ENCODE measurements around the gene OPRM1.

- TF ChIP-seq CTCF (IDR thresholded peaks at IDR 0.05) (no peak), POLR2A (IDR thresholded peaks at IDR 0.05; ENCODE audit: low read depth) (no peak), EP300 (IDR thresholded peaks at IDR 0.05) (no peak), POLR2AphosphoS5 (IDR thresholded peaks at IDR 0.05) (no peak)
Measured at GRCh38 chr6:154111025-154111424, 72.0 kb downstream of the OPRM1 start.

Measured in esophagus muscularis mucosa (tissue), 4 donors.